Ishikawa (cell line): ENCODE measurements around the gene GXYLT2.

Source experiments
- EGR1 ChIP-seq: IDR thresholded peaks from 2 replicates; pipeline ENCODE4 v1.6.1; 2012
- EP300 ChIP-seq: IDR thresholded peaks from 2 replicates; pipeline ENCODE4 v1.6.1; 2012; ENCODE audit warnings: borderline replicate concordance
- NFIC ChIP-seq: IDR thresholded peaks from 2 replicates; pipeline ENCODE4 v1.6.1; 2012
- TAF1 ChIP-seq: IDR thresholded peaks from 2 replicates; pipeline ENCODE4 v1.6.1; 2012; ENCODE audit warnings: low read depth, mild to moderate bottlenecking
- USF1 ChIP-seq: IDR thresholded peaks from 2 replicates; pipeline ENCODE4 v1.6.1; 2012
- TF ChIP-seq, protein P1 (sequence below): IDR thresholded peaks from 2 replicates; pipeline ENCODE4 v1.6.1; 2012
- TF ChIP-seq, protein P2 (sequence below): IDR thresholded peaks from 2 replicates; pipeline ENCODE4 v1.6.1; 2012; ENCODE audit warnings: low read depth, mild to moderate bottlenecking

- no peak for TF ChIP-seq NFIC
- no peak for TF ChIP-seq USF1
- no peak for TF ChIP-seq EGR1
- TF ChIP-seq, protein P1, sequence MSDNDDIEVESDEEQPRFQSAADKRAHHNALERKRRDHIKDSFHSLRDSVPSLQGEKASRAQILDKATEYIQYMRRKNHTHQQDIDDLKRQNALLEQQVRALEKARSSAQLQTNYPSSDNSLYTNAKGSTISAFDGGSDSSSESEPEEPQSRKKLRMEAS = no peak
- no peak for TF ChIP-seq TAF1
- no peak for TF ChIP-seq EP300
- TF ChIP-seq, protein P2, sequence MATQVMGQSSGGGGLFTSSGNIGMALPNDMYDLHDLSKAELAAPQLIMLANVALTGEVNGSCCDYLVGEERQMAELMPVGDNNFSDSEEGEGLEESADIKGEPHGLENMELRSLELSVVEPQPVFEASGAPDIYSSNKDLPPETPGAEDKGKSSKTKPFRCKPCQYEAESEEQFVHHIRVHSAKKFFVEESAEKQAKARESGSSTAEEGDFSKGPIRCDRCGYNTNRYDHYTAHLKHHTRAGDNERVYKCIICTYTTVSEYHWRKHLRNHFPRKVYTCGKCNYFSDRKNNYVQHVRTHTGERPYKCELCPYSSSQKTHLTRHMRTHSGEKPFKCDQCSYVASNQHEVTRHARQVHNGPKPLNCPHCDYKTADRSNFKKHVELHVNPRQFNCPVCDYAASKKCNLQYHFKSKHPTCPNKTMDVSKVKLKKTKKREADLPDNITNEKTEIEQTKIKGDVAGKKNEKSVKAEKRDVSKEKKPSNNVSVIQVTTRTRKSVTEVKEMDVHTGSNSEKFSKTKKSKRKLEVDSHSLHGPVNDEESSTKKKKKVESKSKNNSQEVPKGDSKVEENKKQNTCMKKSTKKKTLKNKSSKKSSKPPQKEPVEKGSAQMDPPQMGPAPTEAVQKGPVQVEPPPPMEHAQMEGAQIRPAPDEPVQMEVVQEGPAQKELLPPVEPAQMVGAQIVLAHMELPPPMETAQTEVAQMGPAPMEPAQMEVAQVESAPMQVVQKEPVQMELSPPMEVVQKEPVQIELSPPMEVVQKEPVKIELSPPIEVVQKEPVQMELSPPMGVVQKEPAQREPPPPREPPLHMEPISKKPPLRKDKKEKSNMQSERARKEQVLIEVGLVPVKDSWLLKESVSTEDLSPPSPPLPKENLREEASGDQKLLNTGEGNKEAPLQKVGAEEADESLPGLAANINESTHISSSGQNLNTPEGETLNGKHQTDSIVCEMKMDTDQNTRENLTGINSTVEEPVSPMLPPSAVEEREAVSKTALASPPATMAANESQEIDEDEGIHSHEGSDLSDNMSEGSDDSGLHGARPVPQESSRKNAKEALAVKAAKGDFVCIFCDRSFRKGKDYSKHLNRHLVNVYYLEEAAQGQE = no peak
Observed at GRCh38 chr3:72942427-72942826, 54.6 kb downstream of the GXYLT2 start.
